GM21381 (cell line): ENCODE results near the gene RUNX2.

Source experiments
- ATAC-seq: cut with Tn5 transposase; IDR thresholded peaks from one replicate; pipeline ENCODE4 v1.9.1; 2021; ENCODE audit warnings: mild to moderate bottlenecking, moderate library complexity; ENCODE audit not compliant: unreplicated experiment

The RUNX2 gene

DNA sequence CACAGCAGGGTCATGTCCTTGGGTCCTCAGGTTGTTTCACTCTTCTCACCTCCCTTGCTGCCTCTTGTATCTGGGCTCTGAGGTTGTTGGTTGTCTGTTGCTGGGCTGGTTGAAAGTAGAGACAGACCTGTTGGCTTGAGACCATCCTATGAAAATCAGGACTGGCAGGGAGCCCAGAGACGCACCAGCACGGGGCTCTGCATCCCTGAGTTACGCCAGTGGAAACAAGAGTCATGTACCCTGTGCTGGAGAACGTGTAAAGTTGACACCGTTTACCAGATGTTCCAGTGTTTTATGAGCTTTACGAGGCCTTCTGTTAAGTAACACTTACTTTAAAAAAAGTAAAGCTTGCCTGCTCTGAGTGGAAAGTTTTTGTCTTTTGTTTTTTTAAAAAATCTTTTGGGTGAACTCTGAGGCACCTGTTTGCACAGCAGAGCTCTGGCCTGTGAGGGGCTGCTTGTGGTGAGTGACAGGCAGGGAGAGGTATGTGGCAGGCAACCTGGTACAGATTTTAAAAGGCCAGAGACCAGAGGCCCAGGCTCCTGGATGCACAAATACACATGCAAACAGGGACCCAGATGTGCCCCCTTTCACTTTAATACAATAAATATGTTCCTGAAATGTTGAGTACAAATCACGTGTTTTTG is 309.6 kb downstream of the RUNX2 start:
- ATAC-seq = no peak

DNA sequence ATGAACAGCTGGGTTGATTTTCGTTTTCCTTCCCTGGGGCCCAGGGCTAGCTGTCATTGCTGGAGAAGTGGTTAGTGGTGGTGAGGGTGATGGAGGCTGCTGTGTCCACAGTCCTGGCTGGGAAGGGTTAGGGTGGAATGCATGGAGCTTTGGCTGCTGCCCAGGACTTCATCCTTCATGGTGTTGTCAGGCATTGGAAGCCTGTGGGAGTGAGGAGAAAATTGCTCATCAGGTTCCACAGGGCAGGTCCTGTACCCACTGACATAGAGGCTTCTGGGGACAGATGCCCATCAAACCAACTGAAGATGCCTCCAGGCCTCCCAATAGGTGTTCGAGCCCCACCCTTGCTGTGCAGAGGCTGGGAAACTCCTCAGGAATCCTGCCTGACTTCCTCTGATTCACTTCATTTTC is 312.0 kb downstream of the RUNX2 start:
- no peak for ATAC-seq

DNA sequence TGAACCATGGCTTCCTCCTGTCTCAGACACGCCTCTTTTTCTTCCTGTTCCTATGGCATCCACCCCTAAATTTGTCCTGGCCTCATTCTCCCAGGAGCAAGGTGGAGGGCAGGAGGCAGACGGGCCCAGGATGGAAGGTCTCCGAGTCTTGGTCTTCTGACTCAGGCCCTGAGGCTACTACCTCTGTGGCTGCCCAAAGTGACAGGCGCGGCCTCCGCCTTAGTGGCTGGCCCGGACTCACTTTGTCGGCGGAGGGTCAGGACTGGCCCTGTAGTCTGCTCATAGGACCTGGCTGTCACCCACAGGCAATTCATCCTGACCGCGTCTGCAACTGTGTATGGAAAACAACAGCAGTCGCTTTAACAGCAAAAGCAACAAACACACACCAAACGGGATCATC is 312.7 kb downstream of the RUNX2 start:
- ATAC-seq = no peak

DNA sequence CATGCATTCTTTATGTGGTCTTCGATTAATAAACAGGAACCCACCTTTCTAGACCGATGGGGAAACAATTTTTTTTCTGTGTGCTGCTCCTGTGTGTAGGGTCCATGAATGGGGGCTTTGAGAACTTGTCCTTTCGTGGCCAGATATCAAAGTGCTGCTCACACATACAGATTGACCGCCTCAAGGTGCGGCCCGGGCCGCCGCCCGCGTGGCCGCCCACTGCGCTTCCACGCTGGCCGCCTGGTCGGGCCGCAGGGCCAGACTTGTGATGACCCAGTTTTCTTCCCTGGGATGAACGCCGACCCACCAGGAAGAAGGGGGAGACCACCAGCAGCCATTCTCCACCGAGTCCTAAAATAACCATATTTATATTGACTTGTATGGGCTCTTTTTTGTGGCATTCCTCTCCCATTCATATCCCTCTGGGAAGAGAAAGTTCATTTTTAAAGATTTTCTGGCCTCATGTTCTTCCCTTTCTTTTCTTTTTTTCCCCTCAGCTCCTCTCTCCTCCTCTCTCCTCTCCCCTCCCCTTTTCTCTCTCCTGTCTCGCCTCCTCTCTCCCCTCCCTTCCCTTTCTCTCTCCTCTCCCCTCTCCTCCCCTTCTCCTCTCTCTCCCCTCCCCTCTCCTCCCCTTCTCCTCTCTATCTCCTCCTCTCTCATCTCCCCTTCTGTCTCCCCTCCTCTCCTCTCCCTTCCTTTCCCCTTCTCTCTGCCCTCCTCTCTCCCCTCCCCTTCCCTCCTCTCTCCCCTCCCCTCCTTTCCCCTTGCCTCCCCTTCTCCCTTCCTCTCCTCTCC is 314.4 kb downstream of the RUNX2 start:
- ATAC-seq = no peak

DNA sequence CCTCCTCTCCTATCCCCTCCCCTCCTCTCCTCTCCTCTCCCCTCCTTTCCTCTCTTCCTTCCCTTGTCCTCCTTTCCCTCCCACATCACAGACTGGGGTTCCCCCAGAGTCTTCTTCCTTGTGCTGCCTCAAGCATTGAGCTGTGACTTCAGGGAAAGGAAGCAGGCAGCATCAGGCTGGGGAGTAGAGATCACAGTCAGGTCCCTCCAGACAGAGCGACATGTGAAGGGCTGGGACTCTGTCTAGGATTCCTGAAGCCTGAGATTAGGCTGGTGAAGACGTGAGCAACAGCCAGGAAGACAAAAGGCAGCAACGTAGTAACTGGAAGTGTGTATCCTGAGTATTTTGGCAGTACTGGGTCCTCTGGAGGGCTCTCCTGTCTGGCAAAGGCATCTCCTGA is 315.0 kb downstream of the RUNX2 start:
- ATAC-seq = no peak

DNA sequence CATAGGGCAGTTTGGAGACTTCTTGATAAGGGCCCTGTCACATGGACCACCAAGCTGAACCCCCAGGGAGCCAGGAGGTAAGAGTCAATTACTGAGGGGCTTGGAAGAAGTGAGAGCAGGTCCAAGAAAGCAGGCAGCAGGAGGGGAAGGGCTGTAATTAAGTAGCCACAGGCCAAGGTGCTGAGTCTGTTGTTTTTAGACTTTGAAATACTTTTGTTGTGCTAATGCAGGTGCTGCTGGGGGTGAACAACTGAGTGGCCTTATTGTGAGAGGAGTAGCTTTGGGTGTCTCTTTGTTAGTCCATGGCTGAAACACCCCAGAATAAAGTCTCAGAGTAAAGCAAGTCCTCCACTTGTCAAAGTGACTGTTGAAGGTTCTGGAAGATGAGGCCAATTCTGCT is 316.6 kb downstream of the RUNX2 start:
- no peak for ATAC-seq

DNA sequence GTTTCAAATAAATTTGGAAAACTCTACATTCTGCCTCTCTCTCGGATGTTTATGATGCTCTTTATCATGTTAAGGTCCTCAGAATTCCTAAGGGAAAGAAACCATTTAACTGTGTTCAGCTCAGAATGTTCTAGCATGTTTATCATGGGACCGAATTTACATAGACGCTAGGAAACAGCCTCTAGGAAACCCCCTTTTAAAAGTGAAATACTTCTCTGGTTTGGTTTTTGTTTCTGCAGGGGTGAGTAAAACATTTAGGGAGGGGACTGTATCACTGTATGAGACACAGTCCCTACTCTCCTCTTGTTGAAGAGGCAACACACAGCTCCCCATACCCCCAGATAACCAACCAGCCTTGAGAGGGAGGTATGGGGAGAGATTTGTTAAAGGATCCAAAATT is 317.2 kb downstream of the RUNX2 start:
- ATAC-seq = no peak

DNA sequence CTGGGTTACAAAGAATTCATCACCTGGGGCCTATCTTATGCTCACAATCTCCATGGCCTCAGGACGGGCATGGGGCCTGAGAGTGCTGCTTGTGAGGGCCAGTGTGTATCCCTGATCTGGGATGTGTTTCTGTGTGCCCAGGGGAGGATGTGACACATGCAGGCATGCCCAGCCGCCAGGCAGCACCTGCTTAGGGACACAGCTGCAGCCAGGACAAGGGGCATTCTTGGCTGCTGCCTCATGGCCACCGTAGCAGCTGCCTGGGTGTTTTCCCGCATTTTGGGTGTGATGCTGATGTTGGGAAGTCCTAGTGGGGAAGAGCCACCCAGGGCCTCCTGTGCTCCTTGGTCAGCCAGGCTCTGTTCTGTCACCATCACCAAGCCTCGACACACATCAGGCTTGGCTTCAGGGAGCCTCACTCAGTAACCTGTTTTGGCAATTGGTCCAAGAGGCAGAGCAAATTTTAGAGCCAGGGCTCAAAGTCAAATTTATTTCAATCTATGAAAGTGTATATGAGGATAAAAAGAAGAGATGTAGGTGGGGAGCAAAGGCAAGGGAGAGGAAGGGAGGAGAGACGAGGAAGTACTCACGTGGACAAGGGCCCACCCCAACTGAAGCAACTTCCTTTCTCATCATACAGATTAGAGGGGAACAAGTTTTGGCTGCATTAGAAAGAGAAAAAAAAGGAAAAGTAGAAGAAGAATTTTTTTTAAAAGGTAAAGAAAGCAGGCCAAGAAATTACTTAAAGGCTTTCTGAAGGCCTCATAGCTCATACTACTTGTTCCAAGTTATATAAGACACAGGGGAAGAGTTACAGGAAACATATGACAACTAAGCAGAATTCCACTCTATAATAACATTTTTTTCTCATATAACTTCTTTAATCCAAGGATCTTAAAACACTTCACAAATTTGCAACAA is 319.5 kb downstream of the RUNX2 start:
- no peak for ATAC-seq

DNA sequence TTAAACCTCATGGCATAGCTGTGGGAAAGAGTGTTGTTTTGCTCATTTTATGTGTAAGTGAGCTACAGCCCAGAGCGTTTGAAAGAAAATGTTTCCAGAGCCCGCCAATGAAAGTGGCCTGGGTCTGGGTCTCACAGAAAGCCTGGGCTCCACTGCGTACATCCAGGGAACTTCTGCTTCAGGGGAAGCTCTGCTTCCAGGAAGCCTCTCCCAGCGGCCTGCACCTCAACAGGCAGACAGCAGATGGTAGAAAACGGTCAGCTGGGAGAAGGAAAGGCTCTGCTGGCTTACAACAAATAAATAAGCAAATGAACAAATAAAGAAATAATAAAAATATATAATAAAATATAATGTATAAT is 320.1 kb downstream of the RUNX2 start:
- ATAC-seq = no peak

DNA sequence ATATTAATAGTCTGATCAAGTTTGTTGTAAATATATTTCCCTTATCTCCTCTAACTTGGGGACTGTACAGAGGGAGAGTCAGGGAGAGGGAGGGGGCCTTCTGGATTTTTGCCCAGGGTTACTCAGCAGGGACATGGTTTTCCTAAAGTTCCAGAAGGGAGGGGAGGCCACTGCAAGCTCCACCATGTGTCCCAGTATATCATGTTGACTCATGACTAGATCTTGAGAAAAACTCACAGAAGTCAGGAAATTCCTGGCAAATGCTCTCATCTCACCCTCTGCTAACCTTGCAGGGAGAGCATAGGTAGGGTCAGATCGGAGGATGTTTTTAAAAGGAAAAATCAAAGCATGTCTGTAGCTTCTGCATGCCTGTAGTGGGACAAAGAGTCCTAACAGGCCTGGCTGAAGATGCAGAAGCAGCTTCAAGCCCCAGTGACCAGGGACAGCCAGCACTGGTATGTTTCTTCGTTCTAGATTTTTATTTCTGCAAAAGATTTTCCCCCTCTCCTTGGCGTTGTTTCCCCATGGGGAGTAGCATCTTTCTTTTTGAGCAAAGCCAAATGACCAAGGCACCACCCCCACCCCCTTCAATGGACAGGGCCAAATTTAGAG is 322.5 kb downstream of the RUNX2 start:
- no peak for ATAC-seq

DNA sequence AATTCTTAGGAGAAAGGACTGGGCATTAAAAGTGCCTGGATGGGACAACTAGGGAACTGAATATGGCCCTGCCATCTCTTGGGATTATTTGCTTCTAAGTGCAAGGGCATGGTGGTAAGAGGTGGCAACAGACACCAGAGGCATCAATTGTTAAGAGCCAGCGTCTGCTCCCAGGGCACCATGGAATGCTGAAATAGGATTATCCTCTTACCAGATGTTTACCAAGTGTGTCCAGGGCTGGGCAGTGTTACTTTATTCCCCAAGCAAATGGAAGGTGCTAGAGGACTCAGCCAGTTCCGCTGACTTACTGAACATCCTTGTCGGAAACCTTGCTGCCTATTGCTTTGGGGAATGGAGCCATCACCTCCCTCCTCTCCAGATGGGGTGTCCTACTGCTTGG is 323.2 kb downstream of the RUNX2 start:
- ATAC-seq = no peak

DNA sequence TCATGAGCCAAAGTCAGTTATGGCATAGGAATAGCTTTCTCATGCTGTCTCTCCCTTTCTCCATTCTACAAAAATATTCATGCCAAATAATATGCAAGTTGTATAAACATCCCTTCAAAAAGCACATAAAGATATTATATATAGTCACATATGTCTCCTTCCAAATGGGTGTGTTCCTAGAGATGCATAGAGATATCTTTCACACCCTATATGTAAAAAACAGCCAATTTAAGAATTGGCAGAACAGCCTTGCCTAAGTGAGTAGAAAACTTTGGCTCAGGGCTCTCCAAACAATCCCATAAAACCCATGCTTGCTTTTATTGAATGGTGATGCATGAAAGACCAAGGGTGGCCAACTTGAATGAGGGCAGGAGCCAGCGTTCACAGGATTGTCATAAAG is 324.3 kb downstream of the RUNX2 start:
- ATAC-seq = no peak

DNA sequence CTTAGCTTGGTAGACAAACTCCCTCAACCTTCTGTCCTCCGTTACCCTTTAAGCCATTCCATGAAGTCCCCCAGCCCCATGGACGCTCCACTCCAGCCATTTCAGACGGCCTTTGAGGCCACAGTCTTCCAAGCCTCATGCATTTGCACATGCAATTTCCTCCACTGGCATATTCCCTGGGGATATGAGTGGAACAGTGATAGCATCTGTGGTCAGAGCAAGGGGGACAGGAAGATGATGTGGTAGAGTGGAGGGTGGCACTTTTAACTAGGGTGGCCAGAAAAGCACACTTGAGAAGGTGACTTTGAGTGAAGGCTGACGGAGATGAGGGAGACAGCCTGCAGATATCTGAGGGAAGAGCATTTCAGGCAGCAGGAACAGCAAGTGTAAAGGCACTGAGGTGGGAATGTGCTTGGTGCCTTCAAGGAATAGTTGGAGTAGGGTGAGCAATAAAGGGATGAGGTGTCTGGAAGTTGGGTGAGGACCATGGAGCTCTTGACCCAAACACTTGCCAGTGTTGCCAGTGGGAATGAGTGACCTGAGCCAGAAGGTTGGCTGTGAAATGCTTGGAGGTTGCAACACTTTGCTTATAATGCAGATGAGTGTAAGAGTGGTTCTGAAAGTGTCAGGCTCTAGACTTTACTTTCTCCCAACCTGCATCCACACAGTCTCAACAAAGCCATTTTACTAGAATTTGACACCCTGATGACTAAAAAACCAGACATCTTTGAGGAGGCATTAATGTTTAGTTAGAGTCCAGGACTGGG is 325.2 kb downstream of the RUNX2 start:
- no peak for ATAC-seq

DNA sequence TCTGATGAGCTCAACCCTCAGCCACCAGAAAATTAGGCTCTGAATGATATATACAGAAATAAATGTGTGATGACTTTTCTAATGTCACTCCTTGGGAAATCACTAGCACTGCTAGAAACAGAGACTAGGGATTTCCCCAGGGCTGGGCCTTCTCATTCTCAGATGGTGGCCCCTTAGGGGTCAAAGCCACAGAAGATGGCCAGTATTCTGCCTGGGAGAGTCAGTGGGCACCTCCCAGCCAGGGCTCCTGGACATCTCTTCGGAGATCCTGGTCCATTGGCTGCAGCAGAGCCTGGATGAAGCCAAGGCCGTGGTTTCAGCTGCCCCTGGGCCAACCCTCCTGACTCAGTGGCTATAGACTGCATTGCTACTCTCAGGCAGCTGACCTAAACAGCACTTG is 326.5 kb downstream of the RUNX2 start:
- no peak for ATAC-seq

DNA sequence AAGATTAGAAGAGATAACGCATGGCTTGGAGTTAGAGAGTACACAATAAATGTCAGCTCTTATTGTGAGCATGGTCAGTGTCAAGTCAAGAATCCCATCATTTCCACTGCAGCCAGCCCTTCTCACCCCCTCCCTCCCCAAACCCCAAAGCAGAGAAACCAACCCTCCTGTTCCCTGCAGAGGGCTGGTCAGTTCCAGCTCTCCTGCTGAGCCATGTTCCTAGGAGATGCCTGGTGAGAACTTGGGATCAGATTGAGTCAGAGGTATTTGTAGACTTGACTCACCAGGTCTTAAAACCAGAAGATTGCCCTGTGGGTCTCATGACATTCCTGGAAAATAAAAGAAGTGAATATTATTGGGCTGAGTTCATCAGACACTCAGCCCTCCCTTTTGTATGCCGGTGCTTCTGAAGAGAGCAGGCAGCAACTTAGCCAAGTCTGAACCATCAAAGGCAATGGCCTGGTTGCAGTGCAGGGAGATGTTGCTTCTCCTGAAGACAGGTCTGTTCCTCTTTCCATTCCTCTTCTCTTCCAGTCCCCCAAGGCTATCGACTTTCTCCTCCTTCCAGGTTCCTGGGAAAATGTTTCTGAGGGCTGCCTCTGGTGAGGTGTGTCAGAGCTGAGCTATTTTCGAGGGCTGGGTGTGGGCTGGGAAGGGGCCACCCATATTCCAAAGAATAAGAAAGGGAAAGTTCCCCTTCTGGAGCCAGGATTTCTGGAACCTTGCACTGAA is 327.8 kb downstream of the RUNX2 start:
- ATAC-seq = no peak

DNA sequence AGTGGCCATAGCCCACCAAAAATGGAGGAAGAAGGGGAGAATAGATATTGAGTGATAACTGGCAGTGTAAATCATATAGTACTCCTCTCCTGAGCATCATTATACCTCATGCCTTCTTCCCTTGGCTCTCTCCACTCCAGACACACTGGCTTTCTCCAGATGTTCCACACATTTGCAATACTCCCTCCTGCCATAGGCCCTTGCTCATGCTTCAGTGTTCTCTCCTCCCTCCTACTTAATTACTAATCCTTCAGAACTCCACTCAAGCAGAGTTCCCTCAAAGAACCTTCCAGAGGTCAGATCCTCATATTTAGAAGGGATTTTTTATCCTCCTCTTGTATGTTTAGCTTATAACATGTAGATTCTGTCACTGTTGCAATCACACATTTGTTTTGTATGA is 329.1 kb downstream of the RUNX2 start:
- no peak for ATAC-seq

DNA sequence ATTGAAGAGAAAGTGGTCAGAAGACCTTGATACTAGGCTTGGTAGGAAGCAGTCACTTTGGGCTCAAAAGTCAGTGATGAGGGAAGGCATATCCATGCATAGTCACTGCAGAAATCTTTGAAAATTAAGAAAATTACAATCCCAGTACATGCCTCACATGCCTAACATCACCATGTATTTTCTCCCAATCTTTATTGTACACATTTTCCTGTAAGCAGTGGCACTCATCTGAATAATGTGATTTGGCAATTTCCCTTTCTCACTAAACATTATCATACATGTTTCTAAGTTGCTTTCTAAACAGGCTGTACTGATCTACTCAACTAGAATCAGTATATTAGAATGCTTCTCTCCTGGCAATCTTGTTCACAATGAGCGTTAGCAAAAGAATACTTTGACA is 330.3 kb downstream of the RUNX2 start:
- no peak for ATAC-seq

DNA sequence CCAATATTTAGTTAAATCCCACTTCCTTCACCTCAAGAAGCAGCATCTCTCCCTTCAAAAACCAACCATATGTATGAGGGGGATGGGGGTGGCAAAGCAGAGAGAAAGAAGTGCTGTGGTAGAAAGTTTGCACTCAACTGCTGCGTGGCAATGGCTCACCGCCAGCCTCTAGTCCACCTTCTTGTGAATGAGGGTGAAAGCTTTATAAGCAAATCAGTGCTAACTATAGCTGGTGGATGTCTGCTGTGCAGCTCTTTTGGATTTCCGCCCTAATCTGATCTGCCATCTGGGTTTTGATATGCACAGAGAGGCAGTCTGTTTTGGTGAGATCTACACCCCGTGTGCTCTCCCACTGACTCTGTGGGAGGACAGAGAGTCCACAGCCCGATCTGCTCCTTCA is 330.8 kb downstream of the RUNX2 start:
- ATAC-seq = no peak

DNA sequence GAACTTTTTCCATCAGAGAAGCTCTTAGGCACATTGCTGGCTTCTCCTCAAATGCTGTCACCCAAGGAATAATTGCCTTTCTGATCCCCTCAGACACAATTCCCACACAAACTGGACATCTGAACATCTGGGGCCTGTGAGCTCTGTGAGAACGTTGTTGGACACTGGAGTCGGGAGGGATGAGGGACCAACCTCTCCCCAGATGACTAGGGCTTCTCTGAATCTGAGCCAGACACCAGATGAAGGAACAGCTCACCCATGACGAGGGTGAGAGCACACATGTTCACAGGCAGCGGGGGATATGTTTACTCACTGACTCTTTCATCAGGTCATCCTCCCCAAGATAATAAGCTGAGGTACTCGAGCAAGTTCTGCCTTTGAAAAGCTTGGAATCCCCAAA is 333.5 kb downstream of the RUNX2 start:
- no peak for ATAC-seq
